GM19035 (cell line): Measurements from ENCODE around the gene TMED9.
"Not testable (repeated sequence)": the region's sequence is repeated elsewhere in the genome, so short reads cannot be mapped to it uniquely, and the experiment has no call there.

ENCODE experiments used
- ATAC-seq: cut with Tn5 transposase; IDR thresholded peaks from one replicate; pipeline ENCODE4 v1.9.1; 2021; ENCODE audit not compliant: unreplicated experiment

TMED9 gene

DNA sequence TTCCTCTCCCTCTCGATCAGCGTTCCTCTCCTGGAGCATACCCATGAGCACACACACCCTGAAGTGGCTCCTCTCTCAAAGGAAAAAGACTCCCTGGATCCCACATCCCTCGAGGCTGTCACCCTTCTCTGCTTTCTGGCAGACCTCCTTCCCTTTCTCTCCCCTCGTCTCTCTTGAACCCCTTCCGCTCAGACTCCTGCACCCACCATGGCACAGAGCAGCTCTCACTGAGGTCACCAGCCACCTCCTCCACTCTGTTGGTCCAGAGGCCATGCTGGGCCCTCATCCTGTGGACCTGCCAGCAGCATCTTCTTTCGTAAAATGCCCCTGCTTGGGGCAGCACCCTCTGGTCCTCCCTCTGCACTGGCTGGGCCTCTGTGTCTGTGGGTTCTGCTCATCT, 13.7 kb downstream of the TMED9 start:
- no peak for ATAC-seq

DNA sequence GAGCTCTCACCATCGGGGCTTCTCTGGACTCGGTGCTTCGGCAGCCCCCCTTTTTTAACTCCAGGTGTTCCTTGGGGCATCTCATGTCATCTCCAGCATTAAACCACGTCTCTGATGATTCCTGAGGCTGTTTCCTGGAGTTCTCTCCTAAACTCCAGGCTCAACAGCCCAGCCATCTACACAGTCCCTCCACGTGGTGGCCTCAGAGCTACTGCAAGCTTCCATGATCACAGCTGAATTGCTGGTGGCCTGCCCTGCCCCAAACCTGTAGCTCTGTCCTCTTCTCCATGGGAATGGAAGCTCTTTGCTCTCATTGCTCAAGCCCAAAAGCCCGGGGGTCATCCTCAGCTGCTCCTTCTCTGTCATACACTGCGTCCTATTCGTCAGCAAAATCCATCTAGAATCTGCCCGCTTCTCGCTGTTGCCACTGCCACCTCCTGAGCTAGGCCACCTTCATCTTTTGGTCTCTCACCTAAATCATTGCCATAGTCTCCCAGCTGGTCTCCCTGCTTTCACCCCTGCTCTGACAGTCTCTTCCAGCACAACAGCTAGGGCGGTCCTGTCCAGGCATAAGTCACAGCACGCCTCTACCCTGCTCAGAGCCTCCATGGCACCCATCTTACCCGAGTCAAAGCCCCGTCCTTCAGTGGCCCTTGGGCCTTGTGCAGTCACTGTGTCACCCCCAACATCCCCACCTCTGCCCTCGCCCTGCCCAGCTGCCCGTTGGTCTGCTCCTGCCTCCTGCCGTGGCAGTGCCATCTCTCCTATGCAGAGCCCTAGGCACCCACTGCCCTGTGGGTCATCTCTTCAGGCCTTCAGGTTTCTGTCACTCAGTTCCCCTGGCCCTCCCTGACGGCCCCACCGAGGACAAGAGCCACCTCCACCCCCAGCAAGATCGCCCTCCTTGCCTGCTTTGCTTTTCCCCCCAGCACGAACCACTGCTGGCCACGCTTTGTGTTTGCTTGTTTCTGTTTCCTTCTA, 14.4 kb downstream of the TMED9 start:
- ATAC-seq: no peak

DNA sequence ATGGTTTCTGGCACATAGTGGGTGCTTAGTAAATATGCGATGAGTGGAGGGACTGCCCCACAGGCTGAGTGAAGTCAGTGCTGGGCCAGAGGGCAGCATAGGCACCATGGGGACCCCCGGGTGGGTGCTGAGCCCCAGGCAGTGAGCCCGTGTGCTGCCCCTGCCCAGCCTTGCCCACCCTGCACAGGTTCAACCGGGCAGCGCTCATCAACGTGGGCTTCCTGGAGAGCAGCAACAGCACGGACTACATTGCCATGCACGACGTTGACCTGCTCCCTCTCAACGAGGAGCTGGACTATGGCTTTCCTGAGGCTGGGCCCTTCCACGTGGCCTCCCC, 15.1 kb downstream of the TMED9 start:
- no peak for ATAC-seq

DNA sequence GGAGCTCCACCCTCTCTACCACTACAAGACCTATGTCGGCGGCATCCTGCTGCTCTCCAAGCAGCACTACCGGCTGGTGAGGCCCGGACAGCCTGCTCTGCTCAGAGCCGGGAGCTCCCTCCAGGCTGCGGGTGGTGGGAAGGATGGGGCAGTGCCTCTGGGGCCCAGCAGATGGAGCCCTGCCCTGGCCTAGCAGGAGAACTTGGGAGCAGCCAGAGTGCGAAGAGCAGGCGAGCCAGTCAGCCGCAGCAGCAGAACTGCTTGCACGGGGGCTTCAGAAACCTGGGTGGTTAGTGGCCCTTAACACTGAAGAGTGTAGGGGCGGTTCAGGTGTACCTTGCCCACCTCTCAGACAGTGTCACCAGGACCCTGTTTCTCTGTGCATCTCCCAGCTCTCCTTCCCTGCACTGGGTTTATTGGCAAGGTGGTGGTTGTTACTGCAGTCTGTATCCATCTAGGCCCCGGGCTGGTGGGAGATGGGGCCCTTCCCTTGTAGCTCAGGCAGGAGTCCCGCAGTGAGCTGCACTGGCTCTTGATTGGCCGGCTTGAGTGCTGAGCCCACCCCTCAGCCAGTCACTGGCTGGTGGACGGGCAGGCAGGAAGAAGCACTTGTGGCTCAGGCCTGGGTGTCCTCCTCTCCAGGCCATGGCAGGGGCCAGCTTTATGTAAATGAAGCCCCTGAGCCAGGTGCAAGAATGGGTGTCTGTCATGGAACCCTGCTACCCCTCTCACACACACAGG, 15.6 kb downstream of the TMED9 start:
- ATAC-seq: no peak

DNA sequence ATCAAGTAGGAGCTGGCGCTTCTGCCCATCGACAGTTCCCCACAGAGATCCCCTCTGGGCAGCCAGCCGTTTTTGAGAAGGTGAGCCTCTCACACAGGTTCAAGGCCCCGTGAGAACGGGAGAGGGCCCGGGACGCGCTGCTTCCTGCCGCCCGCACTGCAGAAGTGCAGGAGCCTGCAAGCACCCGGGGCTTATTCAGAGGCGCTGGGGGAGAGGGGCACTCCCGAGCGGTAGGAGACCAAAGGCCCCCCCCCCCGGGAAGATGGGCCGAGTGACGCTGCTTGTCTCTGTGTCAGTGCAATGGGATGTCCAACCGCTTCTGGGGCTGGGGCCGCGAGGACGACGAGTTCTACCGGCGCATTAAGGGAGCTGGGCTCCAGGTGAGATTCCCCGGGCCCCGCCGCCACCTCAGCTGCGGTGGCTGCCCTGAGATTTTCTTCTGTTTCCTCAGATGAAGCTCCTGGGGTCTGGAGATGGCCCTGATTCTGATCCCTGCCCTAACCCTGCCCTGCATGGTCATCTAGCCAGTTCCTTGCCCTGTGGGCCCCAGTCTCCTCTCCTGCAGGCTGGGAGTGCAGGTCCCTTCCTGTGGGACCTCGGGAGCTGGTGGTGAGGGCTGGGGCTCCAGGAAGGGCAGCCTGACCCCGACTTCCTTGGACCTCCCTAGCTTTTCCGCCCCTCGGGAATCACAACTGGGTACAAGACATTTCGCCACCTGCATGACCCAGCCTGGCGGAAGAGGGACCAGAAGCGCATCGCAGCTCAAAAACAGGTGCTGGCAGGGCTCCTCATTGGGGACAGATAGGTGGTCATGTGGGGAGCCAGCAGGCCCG, 16.5 kb downstream of the TMED9 start:
- no peak for ATAC-seq

DNA sequence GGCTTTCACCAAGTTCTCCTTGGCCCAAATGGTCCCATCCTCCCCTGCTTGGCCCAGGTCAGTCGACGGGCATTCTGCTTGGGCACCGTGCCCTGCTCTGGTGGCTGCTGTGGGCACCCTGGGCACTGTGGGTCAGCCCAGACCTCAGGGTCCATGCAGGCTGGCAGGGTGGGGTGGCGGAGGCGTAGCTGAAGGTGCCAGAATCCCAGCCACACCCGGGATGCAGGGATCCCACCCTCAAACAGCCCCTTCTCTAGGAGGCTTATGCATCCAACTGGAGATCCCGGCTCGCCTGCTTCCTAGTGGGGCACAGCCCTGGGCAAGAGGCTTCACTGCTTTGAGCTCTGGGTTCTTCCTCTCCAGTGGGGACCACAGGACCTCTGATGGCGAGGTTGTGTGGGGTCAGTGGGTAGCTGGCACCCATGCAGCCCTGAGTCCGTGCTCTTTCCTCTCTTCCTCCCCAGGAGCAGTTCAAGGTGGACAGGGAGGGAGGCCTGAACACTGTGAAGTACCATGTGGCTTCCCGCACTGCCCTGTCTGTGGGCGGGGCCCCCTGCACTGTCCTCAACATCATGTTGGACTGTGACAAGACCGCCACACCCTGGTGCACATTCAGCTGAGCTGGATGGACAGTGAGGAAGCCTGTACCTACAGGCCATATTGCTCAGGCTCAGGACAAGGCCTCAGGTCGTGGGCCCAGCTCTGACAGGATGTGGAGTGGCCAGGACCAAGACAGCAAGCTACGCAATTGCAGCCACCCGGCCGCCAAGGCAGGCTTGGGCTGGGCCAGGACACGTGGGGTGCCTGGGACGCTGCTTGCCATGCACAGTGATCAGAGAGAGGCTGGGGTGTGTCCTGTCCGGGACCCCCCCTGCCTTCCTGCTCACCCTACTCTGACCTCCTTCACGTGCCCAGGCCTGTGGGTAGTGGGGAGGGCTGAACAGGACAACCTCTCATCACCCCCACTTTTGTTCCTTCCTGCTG, 17.4 kb downstream of the TMED9 start:
- ATAC-seq: no peak

DNA sequence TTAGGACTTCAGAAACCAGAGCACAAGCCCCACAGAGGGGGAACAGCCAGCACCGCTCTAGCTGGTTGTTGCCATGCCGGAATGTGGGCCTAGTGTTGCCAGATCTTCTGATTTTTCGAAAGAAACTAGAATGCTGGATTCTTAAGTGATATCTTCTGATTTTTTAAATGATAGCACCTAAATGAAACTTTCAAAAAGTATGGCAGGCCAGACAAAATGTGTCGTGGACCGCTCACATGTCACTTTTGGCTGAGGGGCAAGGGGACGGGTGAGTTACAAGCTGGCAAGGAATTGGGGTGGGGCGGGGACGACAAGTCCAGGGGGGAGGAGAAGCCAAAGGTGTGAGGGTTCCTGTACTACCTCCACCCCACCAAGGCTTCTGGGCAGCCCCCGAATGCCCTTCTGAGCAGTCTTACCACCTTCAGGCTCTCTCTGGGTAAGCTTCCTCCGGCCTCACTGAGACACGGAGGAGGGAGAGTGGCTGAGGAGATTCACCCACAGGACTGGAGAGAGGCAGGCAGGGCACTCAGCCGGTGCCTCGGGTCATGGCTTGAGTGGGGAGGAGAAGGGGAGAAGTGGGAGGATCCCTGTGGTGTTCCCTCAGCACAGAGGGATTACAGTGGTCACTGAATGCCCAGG, 18.2 kb downstream of the TMED9 start:
- no peak for ATAC-seq

DNA sequence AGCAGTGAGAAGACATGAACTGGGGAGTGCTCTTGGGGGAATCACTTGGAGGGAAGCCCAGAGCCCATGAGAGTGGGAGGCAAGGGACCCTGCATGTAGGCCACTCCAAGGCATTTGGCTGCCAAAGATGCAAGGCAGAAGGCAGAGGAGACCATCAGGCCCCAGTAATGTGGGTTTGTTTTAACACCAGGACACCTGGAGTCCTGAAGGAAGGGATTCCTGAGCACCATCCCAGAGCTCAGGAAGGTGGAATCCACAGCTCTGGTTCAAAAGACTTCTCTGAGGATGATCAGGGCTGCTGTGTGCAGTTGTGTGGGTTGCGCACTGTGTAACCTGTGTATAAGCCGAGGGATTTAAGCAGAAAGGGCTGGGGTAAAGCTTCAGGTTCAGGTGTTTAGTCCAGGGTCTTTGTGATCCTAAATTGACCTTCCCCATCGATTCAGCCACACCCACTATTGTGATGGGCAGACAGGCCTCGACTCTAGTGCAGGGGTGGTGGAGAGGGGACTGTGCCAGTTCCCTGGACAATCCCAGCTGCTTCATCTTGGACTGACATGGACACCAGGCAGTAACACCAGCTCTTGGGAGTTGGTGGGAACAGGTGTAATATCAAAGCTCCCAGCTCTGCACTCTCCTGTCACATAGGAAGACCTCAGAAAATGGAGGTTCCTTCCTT, 18.9 kb downstream of the TMED9 start:
- ATAC-seq: no peak

DNA sequence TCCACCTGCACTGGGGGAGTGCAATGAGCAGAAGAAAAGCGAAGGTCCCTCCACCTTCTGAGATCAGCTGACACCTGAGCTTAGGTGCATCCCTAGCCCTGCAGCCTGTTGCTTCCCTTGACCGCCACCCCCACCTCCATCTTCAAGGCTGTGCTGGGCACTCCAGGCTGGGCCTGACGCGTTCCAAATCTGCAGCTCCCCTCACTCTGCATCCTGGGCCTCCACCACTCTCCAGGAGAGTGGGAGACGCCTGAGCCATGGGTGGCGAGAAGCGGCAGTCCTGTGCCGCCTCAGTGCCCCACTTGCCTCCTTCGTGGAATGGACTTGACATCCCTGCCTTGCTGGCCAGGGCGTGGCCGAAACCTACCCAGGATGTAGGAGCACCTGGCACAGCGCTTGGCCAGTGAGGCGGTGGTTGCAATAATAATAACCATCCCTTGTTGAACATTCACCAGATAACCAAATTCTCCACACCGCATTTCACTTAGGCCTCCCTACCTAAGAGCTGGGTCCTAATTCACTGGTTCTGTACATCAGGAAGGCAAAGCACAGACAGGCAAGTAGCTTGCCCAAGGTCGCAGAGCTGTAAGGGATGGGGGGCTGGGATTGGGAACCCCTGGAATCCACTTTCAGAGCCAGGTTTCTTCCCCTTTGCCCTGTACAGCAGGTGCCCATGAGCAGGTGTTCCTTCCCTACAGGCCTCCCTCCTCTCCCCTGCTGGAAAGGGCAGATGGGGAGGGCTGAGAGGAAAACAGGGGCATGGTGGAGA, 19.6 kb downstream of the TMED9 start:
- ATAC-seq: no peak

DNA sequence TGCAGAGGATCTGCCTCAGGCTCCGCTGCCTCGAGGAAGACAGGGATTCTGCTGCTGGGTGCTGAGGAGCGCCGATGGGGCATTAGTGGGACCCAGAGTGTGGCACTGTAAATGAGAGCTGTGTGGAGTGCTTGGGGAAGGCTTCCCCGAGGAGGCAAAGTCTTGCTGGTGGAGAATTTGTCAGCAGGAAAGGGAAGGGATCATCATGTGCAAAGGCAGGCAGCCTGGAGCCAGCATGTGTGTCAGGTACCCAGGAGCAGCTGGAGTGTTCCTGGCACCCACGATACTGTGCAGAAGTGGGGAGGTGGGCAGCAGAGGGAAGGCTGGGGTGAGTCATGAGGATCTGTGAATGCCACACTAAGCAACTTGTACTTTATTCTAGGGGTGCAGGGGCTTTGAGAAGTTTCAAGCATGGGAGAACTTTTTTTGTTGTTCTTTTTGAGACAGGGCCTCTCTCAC, 20.2 kb downstream of the TMED9 start:
- no peak for ATAC-seq

DNA sequence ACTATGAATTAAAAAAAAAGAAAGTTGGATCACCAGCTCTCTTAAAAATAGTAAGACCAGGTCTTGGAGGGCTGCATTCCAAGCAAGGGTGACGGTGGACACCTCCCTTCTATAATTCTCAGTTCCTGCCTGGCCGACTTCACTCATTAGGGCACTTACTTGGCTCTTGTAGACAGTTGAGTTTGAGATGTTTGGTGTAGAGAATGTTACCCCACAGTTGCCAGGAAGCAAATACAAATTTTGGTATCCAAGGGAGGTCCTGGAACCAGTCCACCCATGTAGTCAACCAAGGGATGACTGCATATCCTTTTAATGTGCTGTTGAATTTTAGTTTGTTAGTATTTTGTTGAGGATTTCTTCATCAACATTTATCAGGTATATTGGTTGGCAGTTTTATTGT, 28.6 kb downstream of the TMED9 start:
- no peak for ATAC-seq

DNA sequence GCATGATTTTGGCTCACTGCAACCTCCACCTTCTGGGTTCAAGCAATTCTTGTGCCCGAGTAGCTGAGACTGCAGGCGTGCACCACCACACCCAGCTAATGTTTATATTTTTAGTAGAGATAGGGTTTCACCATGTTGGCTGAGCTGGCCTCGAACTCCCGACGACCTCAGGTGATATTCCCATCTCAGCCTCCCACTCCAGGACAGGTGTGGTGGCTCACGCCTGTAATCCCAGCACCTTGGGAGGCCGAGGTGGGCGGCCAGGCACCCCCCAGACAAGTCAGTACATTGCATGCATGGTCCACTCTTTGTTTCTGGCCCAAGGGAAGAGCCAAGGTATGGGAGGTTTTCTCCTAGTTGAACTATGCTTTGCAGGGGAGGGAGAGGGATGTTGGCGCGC, 32.2 kb downstream of the TMED9 start:
- ATAC-seq: not testable (repeated sequence)

DNA sequence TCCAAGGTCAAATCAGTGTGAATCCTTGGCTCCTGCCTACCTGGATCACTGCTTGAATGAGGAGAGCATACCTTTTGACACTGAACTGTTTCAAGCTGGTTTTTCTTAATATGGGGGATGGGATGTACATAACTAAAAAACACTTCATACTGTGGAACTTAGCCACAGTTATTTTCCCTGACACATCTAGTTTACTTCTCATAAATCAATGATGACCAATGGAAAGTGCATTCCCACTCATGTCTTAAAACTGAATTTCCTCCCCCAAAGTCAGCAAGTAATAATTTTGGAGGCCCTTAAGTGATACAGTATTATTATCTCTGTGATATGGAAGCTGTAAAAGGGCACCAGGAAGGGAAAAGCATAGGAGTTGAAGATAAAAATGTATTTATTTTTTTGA, 38.2 kb downstream of the TMED9 start:
- not testable (repeated sequence) for ATAC-seq

DNA sequence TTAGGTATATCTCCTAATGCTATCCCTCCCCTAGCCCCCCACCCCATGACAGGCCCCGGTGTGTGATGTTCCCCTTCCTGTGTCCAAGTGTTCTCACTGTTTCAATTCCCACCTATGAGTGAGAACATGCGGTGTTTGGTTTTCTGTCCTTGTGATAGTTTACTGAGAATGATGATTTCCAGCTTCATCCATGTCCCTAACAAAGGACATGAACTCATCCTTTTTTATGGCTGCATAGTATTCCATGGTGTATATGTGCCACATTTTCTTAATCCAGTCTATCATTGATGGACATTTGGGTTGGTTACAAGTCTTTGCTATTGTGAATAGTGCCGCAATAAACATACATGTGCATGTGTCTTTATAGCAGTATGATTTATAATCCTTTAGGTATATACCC, 42.9 kb downstream of the TMED9 start:
- not testable (repeated sequence) for ATAC-seq

DNA sequence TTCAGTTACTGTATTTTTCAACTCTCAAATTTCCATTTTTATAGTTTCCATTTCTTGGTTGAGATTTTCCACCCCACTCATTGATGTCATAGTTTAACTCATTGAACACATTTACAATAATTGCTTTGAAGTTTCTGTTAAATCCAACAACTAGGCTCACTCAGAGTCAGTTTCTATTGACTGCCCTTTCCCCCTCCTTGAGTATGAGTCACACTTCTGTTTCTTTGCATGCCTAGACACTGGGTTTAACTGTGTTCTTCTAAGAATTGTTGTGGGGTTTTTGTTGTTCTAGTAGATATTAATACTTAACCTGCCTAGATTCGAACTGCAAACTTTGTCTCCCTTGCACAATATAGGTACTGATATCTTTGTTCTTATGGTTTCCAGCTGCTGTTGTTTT, 53.5 kb downstream of the TMED9 start:
- not testable (repeated sequence) for ATAC-seq
